SH-SY5Y (cell line): Measurements from ENCODE around the gene E2F7.

ENCODE experiments used
- GATA2 ChIP-seq: IDR thresholded peaks from 2 replicates; pipeline ENCODE4 v1.6.1; 2011; ENCODE audit warnings: mild to moderate bottlenecking, low read depth, low read length
- GATA3 ChIP-seq: IDR thresholded peaks from 2 replicates; pipeline ENCODE4 v1.6.1; 2011; ENCODE audit warnings: low read depth, mild to moderate bottlenecking, low read length, moderate library complexity

Gene E2F7

GRCh38 chr12:77072833-77073495 is 7.6 kb upstream of the E2F7 start:
- TF ChIP-seq GATA2 (no peak), GATA3 (no peak)

GRCh38 chr12:77070800-77071449 is 5.6 kb upstream of the E2F7 start:
- TF ChIP-seq GATA2 (no peak), GATA3 (no peak)

GRCh38 chr12:77070382-77070781 is 5.0 kb upstream of the E2F7 start:
- no peak for TF ChIP-seq GATA3
- TF ChIP-seq GATA2 = no peak

- TF ChIP-seq GATA3 (no peak), GATA2 (no peak)
Measured at GRCh38 chr12:77064896-77065360, 441 bp downstream of the E2F7 start.

- TF ChIP-seq GATA2 (no peak), GATA3 (no peak)
Measured at GRCh38 chr12:77062846-77063461, 2.4 kb downstream of the E2F7 start.

DNA sequence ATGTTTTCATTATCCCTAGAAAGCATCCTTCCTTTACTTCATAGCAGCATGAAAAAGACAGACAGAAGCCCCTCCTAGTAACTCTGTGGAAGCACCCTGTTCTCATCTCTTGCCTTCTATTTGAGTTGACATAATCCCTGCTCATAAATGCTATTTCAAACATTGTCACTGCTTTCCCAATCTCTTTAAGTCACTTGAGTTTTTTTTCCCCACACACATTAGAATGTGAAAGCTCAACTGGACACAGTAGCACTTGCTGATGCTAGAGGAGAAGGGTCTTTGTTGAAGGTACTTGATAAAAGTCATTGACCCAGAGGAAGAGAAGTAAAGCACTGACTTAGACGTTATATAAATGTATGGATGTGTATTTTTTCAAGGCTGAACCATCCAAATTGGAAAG is 3.0 kb downstream of the E2F7 start:
- TF ChIP-seq GATA2 (no peak), GATA3 (no peak)

DNA sequence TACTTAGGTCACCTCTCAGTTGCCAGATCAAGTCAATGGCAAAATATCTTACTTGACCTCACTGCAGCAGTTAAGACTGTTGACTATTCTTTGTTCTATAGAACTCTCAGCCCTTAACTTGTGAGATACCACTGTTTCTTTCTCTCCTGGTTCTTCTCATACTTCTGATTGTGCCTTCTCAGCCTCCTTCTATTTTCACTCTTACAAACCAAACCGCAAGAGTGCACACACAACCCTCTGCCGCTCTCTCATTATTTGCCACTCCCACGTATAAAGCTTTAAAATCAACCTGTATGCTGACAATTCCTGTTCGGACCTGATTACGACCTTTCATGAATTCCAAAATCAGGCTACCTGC is 4.5 kb downstream of the E2F7 start:
- no peak for TF ChIP-seq GATA3
- no peak for TF ChIP-seq GATA2

DNA sequence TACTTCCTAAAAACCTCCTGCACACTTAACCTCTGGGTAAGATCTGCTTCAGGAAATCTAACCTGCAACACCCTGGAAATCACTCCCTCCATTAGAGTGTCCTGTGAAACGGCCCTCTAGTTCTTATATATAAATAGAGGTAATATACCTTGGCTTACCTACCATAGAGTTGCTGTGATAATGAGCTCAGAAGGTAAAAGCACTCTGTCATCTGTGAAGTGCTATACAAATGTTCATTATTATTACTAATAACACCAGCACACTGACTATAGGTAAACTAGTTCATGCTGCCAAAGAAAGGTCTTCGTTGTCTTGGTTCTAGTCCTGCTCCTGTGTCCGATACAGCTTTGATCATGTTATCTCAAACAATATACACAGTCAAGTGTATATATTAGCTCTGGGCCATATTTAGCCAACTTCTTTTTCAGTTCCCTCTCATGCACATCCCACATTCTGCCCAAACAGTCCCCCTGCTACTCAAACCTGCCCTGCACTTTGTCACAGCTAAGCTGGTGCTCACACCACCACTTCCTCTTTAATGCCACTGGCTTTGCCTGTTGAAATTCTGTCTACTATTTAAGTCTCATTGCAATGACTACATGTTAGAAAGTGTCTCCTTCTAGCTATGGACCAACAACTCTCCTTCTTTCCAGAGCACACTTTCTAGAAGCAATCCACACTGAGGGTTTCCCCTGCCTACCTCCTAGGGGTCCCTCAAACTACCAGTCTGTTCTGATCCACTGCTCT is 5.1 kb downstream of the E2F7 start:
- TF ChIP-seq GATA2 (no peak), GATA3 (no peak)

DNA sequence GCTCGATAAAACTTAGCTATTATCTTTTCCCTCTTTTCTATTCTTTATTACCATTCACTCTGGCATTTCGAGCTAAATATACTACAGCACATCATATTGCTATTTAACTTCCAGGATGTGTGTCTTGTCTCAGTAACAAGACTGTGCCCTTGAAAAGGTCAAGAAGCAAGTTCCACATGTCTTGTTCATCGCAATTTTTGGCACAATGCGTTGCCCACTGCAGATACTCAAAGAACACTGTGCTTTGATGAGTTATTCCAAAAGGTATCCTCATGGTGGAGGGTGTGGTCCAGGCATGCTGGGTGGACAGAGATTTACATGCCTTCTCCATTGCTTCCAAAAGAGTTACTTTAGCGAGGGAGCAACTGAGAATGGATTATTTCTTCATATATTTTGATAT is 6.6 kb downstream of the E2F7 start:
- no peak for TF ChIP-seq GATA2
- TF ChIP-seq GATA3 = no peak

GRCh38 chr12:77054851-77055250 is 10.5 kb downstream of the E2F7 start:
- TF ChIP-seq GATA2 (no peak), GATA3 (no peak)

GRCh38 chr12:77053259-77053658 is 12.1 kb downstream of the E2F7 start:
- TF ChIP-seq GATA3 (no peak), GATA2 (no peak)

GRCh38 chr12:77049767-77050353 is 15.5 kb downstream of the E2F7 start:
- TF ChIP-seq GATA3 (no peak), GATA2 (no peak)

DNA sequence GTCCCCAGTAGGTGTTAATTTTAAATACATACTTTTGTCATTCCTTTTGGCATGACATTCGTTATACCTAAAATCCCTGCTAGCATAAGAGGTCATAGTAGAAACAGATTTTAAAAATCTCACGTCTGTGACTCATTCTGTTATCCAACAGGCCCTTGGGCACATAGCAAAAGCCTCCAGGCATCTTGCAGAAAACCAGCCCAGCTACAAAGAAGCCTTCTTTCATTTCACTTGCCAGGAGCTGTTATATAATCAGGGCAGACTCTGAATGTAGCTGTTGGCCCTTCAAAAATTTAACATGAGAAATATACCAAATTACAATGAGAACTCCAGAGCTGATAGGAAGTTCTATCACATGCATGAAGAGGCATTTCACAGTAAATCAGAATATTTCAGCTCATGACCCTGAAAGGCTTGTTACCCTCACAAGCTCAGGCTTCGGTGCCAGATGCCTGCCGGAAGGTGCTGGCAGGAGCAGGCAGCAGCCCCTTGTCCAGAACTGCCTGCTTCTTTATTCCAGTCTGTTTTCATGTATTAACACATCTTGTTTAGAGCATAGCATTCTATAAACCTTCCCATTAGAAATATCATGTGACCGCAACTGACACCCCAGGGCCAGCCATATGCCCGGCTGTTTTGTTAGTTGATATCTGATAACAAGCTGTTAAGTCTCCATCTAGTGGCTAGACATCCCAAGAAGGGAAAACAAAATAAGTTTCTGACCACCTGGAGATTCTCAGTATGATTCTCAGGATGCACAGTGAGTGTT is 17.8 kb downstream of the E2F7 start:
- TF ChIP-seq GATA2 (no peak), GATA3 (no peak)

- TF ChIP-seq GATA2 (no peak), GATA3 (no peak)
Measured at GRCh38 chr12:77046468-77046867, 18.9 kb downstream of the E2F7 start.
